Neural progenitor cell (in vitro differentiated cells): ENCODE data around the gene GOT1. TPM values are rescaled to one million over a fixed set of nuclear protein-coding genes. Genes with fewer than 3 reads are reported as not detected.

Experiments used
- DNase-seq: peaks from one replicate; pipeline ENCODE4 v3.0.0-alpha.2; 2016; ENCODE audit warnings: low spot score
- H2AFZ ChIP-seq: fragments of 200-600 bp; sonication (generic); replicated peaks from 2 replicates; pipeline ENCODE4 v1.6.1; 2016; ENCODE audit warnings: antibody characterized with exemption
- H3F3A ChIP-seq: fragments of 200-600 bp; sonication (generic); 2 replicates; pipeline ENCODE4 v1.6.1; 2016; ENCODE audit warnings: antibody characterized with exemption, low read depth
- H3K27ac ChIP-seq: fragments of 200-600 bp; sonication (generic); 2 replicates; pipeline ENCODE4 v1.5.1; 2016; ENCODE audit warnings: mild to moderate bottlenecking
- H3K27me3 ChIP-seq: fragments of 200-600 bp; sonication (generic); 2 replicates; pipeline ENCODE4 v1.6.1; 2016; ENCODE audit warnings: mild to moderate bottlenecking, moderate library complexity
- H3K36me3 ChIP-seq: fragments of 200-600 bp; sonication (generic); 2 replicates; pipeline ENCODE4 v1.5.1; 2016
- H3K4me1 ChIP-seq: fragments of 200-600 bp; sonication (generic); 2 replicates; pipeline ENCODE4 v1.6.1; 2016; ENCODE audit warnings: mixed run types
- H3K4me2 ChIP-seq: fragments of 200-600 bp; sonication (generic); 2 replicates; pipeline ENCODE4 v1.6.1; 2016
- H3K4me3 ChIP-seq: fragments of 200-600 bp; sonication (generic); 2 replicates; pipeline ENCODE4 v1.5.1; 2016
- H3K79me2 ChIP-seq: fragments of 200-600 bp; sonication (generic); 2 replicates; pipeline ENCODE4 v1.6.1; 2016; ENCODE audit warnings: low read depth
- H3K9ac ChIP-seq: fragments of 200-600 bp; sonication (generic); 2 replicates; pipeline ENCODE4 v1.6.1; 2016
- H3K9me3 ChIP-seq: fragments of 200-600 bp; sonication (generic); 2 replicates; pipeline ENCODE4 v1.5.1; 2016; ENCODE audit warnings: low read depth
- H4K20me1 ChIP-seq: fragments of 200-600 bp; sonication (generic); 2 replicates; pipeline ENCODE4 v1.6.1; 2016; ENCODE audit warnings: low read depth
- H3K27ac Mint-ChIP-seq: 3 replicates; pipeline ENCODE4 v1.8.0; 2021; ENCODE audit warnings: mixed read lengths
- H3K27me3 Mint-ChIP-seq: 2 replicates; pipeline ENCODE4 v1.8.0; 2022; ENCODE audit warnings: low read depth, mild to moderate bottlenecking, inconsistent platforms, moderate library complexity, mixed read lengths; ENCODE audit not compliant: insufficient read depth
- H3K36me3 Mint-ChIP-seq: 3 replicates; pipeline ENCODE4 v1.8.0; 2021; ENCODE audit warnings: mixed read lengths
- H3K4me1 Mint-ChIP-seq: 3 replicates; pipeline ENCODE4 v1.8.0; 2021; ENCODE audit warnings: mixed read lengths
- H3K4me3 Mint-ChIP-seq: 3 replicates; pipeline ENCODE4 v1.8.0; 2021; ENCODE audit warnings: mild to moderate bottlenecking, moderate library complexity, mixed read lengths
- H3K9me3 Mint-ChIP-seq: 3 replicates; pipeline ENCODE4 v1.8.0; 2020; ENCODE audit warnings: mixed read lengths
- CTCF ChIP-seq: fragments of 200-600 bp; sonication (generic); IDR thresholded peaks from 2 replicates; pipeline ENCODE4 v1.5.1; 2017; ENCODE audit warnings: antibody characterized with exemption, mild to moderate bottlenecking
- EZH2 ChIP-seq: fragments of 200-600 bp; sonication (generic); IDR thresholded peaks from 2 replicates; pipeline ENCODE4 v1.6.1; 2017; ENCODE audit warnings: antibody characterized with exemption, mild to moderate bottlenecking, moderate library complexity
- EZH2phosphoT487 ChIP-seq: fragments of 200-600 bp; sonication (generic); IDR thresholded peaks from 2 replicates; pipeline ENCODE4 v1.6.1; 2017; ENCODE audit warnings: antibody characterized with exemption
- total RNA-seq: library from RNA; depleted of rRNA; stranded (reverse); fragments of >200 nt; gene quantifications from 2 replicates; pipeline ENCODE4 v1.2.3, GENCODE V29; 2015; ENCODE audit warnings: low replicate concordance

The GOT1 gene
- total RNA-seq, 1 donor from 2014 or later: 36.1 TPM

GRCh38 chr10:99466632-99467223 is 36.3 kb upstream of the GOT1 start:
- Mint-ChIP-seq H3K9me3 (no peaks in the 10 kb centered on the region), H3K36me3 (no peaks in the 10 kb centered on the region), H3K4me1 (peaks cover 5% of the 10 kb centered on the region), H3K27ac (no peak overlapping the region), H3K27me3 (no peaks in the 10 kb centered on the region), H3K4me3 (no peak overlapping the region)
- Histone ChIP-seq H3K36me3 (no peaks in the 10 kb centered on the region), H3K27ac (no peak overlapping the region), H3K4me2 (no peak overlapping the region), H3K4me3 (no peak overlapping the region), H3F3A (no peaks in the 10 kb centered on the region), H2AFZ (no peak overlapping the region), H3K79me2 (no peaks in the 10 kb centered on the region), H4K20me1 (no peaks in the 10 kb centered on the region), H3K27me3 (peaks cover 21% of the 10 kb centered on the region), H3K9me3 (no peaks in the 10 kb centered on the region), H3K4me1 (peaks cover 12% of the 10 kb centered on the region), H3K9ac (no peak overlapping the region)
- DNase-seq: no peak
- TF ChIP-seq EZH2 (no peak), EZH2phosphoT487 (no peak), CTCF (no peak)

GRCh38 chr10:99461230-99461629 is 30.8 kb upstream of the GOT1 start:
- Histone ChIP-seq H3K9ac (no peak overlapping the region), H3K27ac (no peak overlapping the region), H4K20me1 (no peaks in the 10 kb centered on the region), H2AFZ (no peak overlapping the region), H3K79me2 (no peaks in the 10 kb centered on the region), H3K4me1 (no peaks in the 10 kb centered on the region), H3K4me3 (no peak overlapping the region), H3F3A (no peaks in the 10 kb centered on the region), H3K36me3 (no peaks in the 10 kb centered on the region), H3K9me3 (no peaks in the 10 kb centered on the region), H3K4me2 (no peak overlapping the region), H3K27me3 (no peaks in the 10 kb centered on the region)
- no peak overlapping the region for H3K27ac Mint-ChIP-seq
- H3K36me3 Mint-ChIP-seq: no peaks in the 10 kb centered on the region
- no peak overlapping the region for H3K4me3 Mint-ChIP-seq
- H3K27me3 Mint-ChIP-seq: no peaks in the 10 kb centered on the region
- no peaks in the 10 kb centered on the region for H3K9me3 Mint-ChIP-seq
- no peak for DNase-seq
- no peak for TF ChIP-seq CTCF
- TF ChIP-seq EZH2: no peak
- TF ChIP-seq EZH2phosphoT487: no peak
- no peaks in the 10 kb centered on the region for H3K4me1 Mint-ChIP-seq

GRCh38 chr10:99460070-99460469 is 29.6 kb upstream of the GOT1 start:
- H3K4me1 ChIP-seq: no peaks in the 10 kb centered on the region
- H3K4me2 ChIP-seq: no peak overlapping the region
- H3K27me3 ChIP-seq: no peaks in the 10 kb centered on the region
- H3K36me3 ChIP-seq: no peaks in the 10 kb centered on the region
- no peaks in the 10 kb centered on the region for H3K36me3 Mint-ChIP-seq
- no peak for DNase-seq
- H3K27me3 Mint-ChIP-seq: no peaks in the 10 kb centered on the region
- no peaks in the 10 kb centered on the region for H3K79me2 ChIP-seq
- no peak overlapping the region for H3K27ac ChIP-seq
- H2AFZ ChIP-seq: no peak overlapping the region
- H3K4me3 ChIP-seq: no peak overlapping the region
- H4K20me1 ChIP-seq: no peaks in the 10 kb centered on the region
- no peaks in the 10 kb centered on the region for H3F3A ChIP-seq
- TF ChIP-seq CTCF (no peak), EZH2 (no peak), EZH2phosphoT487 (no peak)
- no peak overlapping the region for H3K4me3 Mint-ChIP-seq
- H3K4me1 Mint-ChIP-seq: no peaks in the 10 kb centered on the region
- no peaks in the 10 kb centered on the region for H3K9me3 Mint-ChIP-seq
- H3K27ac Mint-ChIP-seq: no peak overlapping the region
- H3K9ac ChIP-seq: no peak overlapping the region
- H3K9me3 ChIP-seq: no peaks in the 10 kb centered on the region
